Liver (tissue), 9 donors: ENCODE measurements around the gene TAB2. TPM values are rescaled to one million over a fixed set of nuclear protein-coding genes. Genes with fewer than 3 reads are reported as not detected.

Source experiments
- DNase-seq: peaks from one replicate; pipeline ENCODE4 v3.0.0-alpha.2; 2017; ENCODE audit warnings: low spot score
- H3K27ac ChIP-seq, 2 donors: one replicate each; pipeline ENCODE4 v1.7.0; 2013; ENCODE audit warnings: inconsistent platforms in 2 of 2, low read length in 2 of 2, control low read depth in 1 of 2, low read depth in 1 of 2, mild to moderate bottlenecking in 1 of 2
- H3K27me3 ChIP-seq, 4 donors: one replicate each; pipeline versions ENCODE4 v1.6.1 to v1.7.0; 2013; ENCODE audit warnings: low read length in 3 of 4, inconsistent platforms in 1 of 4, mild to moderate bottlenecking in 1 of 4, moderate library complexity in 1 of 4; ENCODE audit not compliant: control insufficient read depth in 4 of 4, insufficient read depth in 4 of 4
- H3K36me3 ChIP-seq, 4 donors: one replicate each; pipeline versions ENCODE4 v1.6.1 to v1.7.0; 2013; ENCODE audit warnings: low read length in 3 of 4, mild to moderate bottlenecking in 3 of 4, low read depth in 1 of 4, moderate library complexity in 1 of 4; ENCODE audit not compliant: control insufficient read depth in 4 of 4, insufficient read depth in 3 of 4
- H3K4me1 ChIP-seq, 4 donors: one replicate each; pipeline versions ENCODE4 v1.6.1 to v1.7.0; 2013; ENCODE audit warnings: low read length in 3 of 4, mild to moderate bottlenecking in 3 of 4, moderate library complexity in 1 of 4; ENCODE audit not compliant: control insufficient read depth in 4 of 4, insufficient read depth in 4 of 4
- H3K4me3 ChIP-seq, 3 donors: one replicate each; pipeline versions ENCODE4 v1.6.1 to v1.7.0; 2013; ENCODE audit warnings: low read length in 3 of 3, control low read depth in 1 of 3, low read depth in 1 of 3, mild to moderate bottlenecking in 1 of 3
- H3K9ac ChIP-seq, 2 donors: one replicate each; pipeline ENCODE4 v1.7.0; 2013; ENCODE audit warnings: low read length in 2 of 2, mild to moderate bottlenecking in 2 of 2, moderate library complexity in 2 of 2, control low read depth in 1 of 2, low read depth in 1 of 2
- H3K9me3 ChIP-seq, 4 donors: one replicate each; pipeline versions ENCODE4 v1.6.1 to v1.7.0; 2013; ENCODE audit warnings: low read length in 3 of 4; ENCODE audit not compliant: control insufficient read depth in 4 of 4
- EGR1 ChIP-seq, 2 donors: IDR thresholded peaks; 2 replicates each; pipeline ENCODE4 v1.6.1; 2016 to 2018; ENCODE audit warnings: antibody characterized with exemption in 2 of 2, low read depth in 2 of 2
- GABPA ChIP-seq, 2 donors: IDR thresholded peaks in 1 of 2; conservative IDR thresholded peaks in 1 of 2; 2 replicates each; pipeline ENCODE4 v1.6.1; 2016; ENCODE audit warnings: antibody characterized with exemption in 2 of 2, mild to moderate bottlenecking in 1 of 2, moderate library complexity in 1 of 2
- HNF4A ChIP-seq, 2 donors: conservative IDR thresholded peaks; 2 replicates each; pipeline ENCODE4 v1.6.1; 2016; ENCODE audit warnings: antibody characterized with exemption in 2 of 2, mild to moderate bottlenecking in 2 of 2
- RAD21 ChIP-seq, 2 donors: IDR thresholded peaks; 2 replicates each; pipeline ENCODE4 v1.6.1; 2016; ENCODE audit warnings: antibody characterized with exemption in 2 of 2, mild to moderate bottlenecking in 2 of 2
- RXRA ChIP-seq, 2 donors: IDR thresholded peaks; 2 replicates each; pipeline ENCODE4 v1.6.1; 2017 to 2018; ENCODE audit warnings: antibody characterized with exemption in 2 of 2, mild to moderate bottlenecking in 1 of 2
- SP1 ChIP-seq: IDR thresholded peaks from 2 replicates; pipeline ENCODE4 v1.6.1; 2018; ENCODE audit warnings: antibody characterized with exemption, mild to moderate bottlenecking
- TAF1 ChIP-seq: conservative IDR thresholded peaks from 2 replicates; pipeline ENCODE4 v1.6.1; 2016; ENCODE audit warnings: antibody characterized with exemption, mild to moderate bottlenecking
- YY1 ChIP-seq: IDR thresholded peaks from 2 replicates; pipeline ENCODE4 v1.6.1; 2016; ENCODE audit warnings: antibody characterized with exemption, mild to moderate bottlenecking
- WGBS: extraction: QIAGEN DNeasy Blood & Tissue Kit; methylation state at CpG from one replicate; pipeline ENCODE4 v1.1.7; 2013; 5-methylcytosine and 5-hydroxymethylcytosine counted together
- polyA plus RNA-seq, 2 donors: library from polyadenylated mRNA; stranded (reverse) in 1 of 2; unstranded in 1 of 2; fragments of 200-250 nt in 1 of 2; fragments of >200 nt in 1 of 2; fragmentation: Nextera tagmentation in 1 of 2; extraction: Ambion mirVana in 1 of 2; gene quantifications; one replicate each; pipeline versions ENCODE4 v1.2.1 to v1.2.3, GENCODE V29; 2013 to 2015
- total RNA-seq, 2 donors: library from RNA; depleted of rRNA; stranded (reverse); fragments of >200 nt; gene quantifications; one replicate each; pipeline ENCODE4 v1.2.3, GENCODE V29; 2014
- TF ChIP-seq, protein P1 (sequence below): IDR thresholded peaks from 2 replicates; pipeline ENCODE4 v1.6.1; 2016; ENCODE audit warnings: antibody characterized with exemption, mild to moderate bottlenecking
- TF ChIP-seq, protein P2 (sequence below): fragments of 150-350 bp; IDR thresholded peaks from 2 replicates; pipeline ENCODE4 v1.5.1; 2017; ENCODE audit warnings: improper control_type of control experiment, low read depth, low read length; ENCODE audit not compliant: missing input control
- donor health status: healthy.
- donor health status: healthy.
- donor health status: healthy.
- donor health status: healthy.
- donor health status: healthy.

Gene TAB2
- total and polyA plus RNA-seq, 4 donors, result 10.5 to 25.6 (median 18.0) TPM

DNA sequence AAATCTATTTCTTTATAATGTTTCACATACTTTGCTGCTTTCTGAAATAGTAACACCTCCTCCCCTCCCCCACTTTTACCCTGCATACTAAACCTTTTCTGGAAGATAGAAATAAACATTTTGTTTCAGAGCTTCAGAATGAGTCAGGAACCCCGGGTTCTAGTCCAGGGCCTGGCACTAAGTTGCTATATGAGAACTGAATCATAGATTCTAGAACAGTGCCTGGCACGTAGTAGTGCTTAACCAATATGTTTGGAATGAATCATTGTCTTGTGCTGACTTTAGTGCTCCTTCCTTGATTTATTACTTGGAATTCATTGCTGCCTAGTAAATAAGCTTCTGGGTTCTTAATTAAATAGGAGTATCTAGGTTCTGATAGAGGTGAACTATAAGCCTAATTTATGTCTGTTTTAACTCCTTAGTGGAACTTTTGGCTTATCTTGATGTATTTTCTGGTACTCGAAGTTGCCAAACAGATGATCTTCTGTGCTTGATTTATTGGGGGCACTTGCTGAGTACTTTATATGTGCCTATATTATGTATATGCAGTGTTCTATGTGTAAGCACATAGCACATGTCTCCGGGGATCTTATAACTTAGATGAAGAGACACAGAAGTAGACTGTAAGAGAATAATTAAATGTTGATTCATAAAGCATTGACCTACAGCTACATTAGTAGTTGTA is 18.6 kb downstream of the TAB2 start:
- peaks cover 8 to 56% (median 39%) of the 10 kb centered on the region in 4 donors for H3K4me1 ChIP-seq
- no peaks in the 10 kb centered on the region for H3K9me3 ChIP-seq
- no peaks in the 10 kb centered on the region for H3K36me3 ChIP-seq
- TF ChIP-seq, protein P1, sequence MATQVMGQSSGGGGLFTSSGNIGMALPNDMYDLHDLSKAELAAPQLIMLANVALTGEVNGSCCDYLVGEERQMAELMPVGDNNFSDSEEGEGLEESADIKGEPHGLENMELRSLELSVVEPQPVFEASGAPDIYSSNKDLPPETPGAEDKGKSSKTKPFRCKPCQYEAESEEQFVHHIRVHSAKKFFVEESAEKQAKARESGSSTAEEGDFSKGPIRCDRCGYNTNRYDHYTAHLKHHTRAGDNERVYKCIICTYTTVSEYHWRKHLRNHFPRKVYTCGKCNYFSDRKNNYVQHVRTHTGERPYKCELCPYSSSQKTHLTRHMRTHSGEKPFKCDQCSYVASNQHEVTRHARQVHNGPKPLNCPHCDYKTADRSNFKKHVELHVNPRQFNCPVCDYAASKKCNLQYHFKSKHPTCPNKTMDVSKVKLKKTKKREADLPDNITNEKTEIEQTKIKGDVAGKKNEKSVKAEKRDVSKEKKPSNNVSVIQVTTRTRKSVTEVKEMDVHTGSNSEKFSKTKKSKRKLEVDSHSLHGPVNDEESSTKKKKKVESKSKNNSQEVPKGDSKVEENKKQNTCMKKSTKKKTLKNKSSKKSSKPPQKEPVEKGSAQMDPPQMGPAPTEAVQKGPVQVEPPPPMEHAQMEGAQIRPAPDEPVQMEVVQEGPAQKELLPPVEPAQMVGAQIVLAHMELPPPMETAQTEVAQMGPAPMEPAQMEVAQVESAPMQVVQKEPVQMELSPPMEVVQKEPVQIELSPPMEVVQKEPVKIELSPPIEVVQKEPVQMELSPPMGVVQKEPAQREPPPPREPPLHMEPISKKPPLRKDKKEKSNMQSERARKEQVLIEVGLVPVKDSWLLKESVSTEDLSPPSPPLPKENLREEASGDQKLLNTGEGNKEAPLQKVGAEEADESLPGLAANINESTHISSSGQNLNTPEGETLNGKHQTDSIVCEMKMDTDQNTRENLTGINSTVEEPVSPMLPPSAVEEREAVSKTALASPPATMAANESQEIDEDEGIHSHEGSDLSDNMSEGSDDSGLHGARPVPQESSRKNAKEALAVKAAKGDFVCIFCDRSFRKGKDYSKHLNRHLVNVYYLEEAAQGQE, result no peak
- TF ChIP-seq, protein P2, sequence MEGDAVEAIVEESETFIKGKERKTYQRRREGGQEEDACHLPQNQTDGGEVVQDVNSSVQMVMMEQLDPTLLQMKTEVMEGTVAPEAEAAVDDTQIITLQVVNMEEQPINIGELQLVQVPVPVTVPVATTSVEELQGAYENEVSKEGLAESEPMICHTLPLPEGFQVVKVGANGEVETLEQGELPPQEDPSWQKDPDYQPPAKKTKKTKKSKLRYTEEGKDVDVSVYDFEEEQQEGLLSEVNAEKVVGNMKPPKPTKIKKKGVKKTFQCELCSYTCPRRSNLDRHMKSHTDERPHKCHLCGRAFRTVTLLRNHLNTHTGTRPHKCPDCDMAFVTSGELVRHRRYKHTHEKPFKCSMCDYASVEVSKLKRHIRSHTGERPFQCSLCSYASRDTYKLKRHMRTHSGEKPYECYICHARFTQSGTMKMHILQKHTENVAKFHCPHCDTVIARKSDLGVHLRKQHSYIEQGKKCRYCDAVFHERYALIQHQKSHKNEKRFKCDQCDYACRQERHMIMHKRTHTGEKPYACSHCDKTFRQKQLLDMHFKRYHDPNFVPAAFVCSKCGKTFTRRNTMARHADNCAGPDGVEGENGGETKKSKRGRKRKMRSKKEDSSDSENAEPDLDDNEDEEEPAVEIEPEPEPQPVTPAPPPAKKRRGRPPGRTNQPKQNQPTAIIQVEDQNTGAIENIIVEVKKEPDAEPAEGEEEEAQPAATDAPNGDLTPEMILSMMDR, result no peak
- H3K27ac ChIP-seq, result no peak overlapping the region
- 66% methylated on average over 4 of the region's 4 CpGs for WGBS
- H3K27me3 ChIP-seq, result no peaks in the 10 kb centered on the region
- H3K9ac ChIP-seq, result no peak overlapping the region
- no peak overlapping the region for H3K4me3 ChIP-seq
- no peak for DNase-seq

DNA sequence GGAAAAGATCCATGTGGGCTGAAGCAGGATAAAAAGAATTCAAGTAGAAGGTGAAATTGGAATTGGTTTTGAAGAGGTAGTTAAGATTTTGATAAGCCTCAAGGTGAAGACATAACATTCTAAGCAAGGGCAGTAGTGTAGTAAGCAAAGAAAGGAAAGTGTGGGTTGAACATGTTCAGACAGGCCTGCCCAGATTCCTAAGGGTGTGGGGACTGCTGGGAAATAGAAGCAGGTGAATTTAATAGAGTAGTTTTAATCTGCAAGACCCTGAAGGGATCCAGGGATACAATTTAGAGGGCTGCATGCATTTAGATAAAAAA is 19.1 kb downstream of the TAB2 start:
- Histone ChIP-seq H3K9me3 (no peaks in the 10 kb centered on the region), H3K36me3 (no peaks in the 10 kb centered on the region), H3K27ac (no peak overlapping the region), H3K27me3 (no peaks in the 10 kb centered on the region), H3K9ac (no peak overlapping the region), H3K4me3 (no peak overlapping the region), H3K4me1 (peaks cover 8 to 61% (median 39%) of the 10 kb centered on the region in 4 donors)
- no peak for DNase-seq
- TF ChIP-seq, protein P2, result no peak
- TF ChIP-seq RAD21 (IDR thresholded peaks at IDR 0.05), result no peak
- TF ChIP-seq HNF4A (conservative IDR thresholded peaks at IDR 0.05), result no peak
- TF ChIP-seq TAF1, result no peak
- no peak for TF ChIP-seq SP1
- TF ChIP-seq RXRA (IDR thresholded peaks at IDR 0.05), result no peak
- TF ChIP-seq GABPA (IDR thresholded peaks at IDR 0.05 in 1 of 2, conservative IDR thresholded peaks at IDR 0.05 in 1 of 2), result no peak
- TF ChIP-seq, protein P1, result no peak
- no peak for TF ChIP-seq EGR1 (IDR thresholded peaks at IDR 0.05; ENCODE audit: low read depth in 2 of 2)
- no peak for TF ChIP-seq YY1
